Trophoblast cell (in vitro differentiated cells and primary cell): ENCODE measurements around the gene KCNJ12.
"Not testable (repeated sequence)": the region's sequence is repeated elsewhere in the genome, so short reads cannot be mapped to it uniquely, and the experiment has no call there.

Experiments
- DNase-seq, 2 donors: peaks; one replicate each; pipeline ENCODE4 v3.0.0-alpha.2; 2016
- H2AFZ ChIP-seq: 2 replicates; pipeline ENCODE4 v1.6.1; 2013; ENCODE audit warnings: low read length, moderate library complexity, mild to moderate bottlenecking; ENCODE audit not compliant: insufficient read depth, poor library complexity
- H2AK5ac ChIP-seq: 2 replicates; pipeline ENCODE4 v1.6.1; 2013; ENCODE audit warnings: mild to moderate bottlenecking, low read length
- H2BK120ac ChIP-seq: 2 replicates; pipeline ENCODE4 v1.6.1; 2013; ENCODE audit warnings: low read length, mild to moderate bottlenecking, moderate library complexity; ENCODE audit not compliant: insufficient read depth, poor library complexity
- H2BK12ac ChIP-seq: 2 replicates; pipeline ENCODE4 v1.6.1; 2013; ENCODE audit warnings: mild to moderate bottlenecking, low read length, moderate library complexity
- H2BK5ac ChIP-seq: 2 replicates; pipeline ENCODE4 v1.6.1; 2013; ENCODE audit warnings: low read length, low read depth, moderate library complexity, mild to moderate bottlenecking; ENCODE audit not compliant: poor library complexity
- H3K14ac ChIP-seq: 2 replicates; pipeline ENCODE4 v1.6.1; 2013; ENCODE audit warnings: mild to moderate bottlenecking, low read length
- H3K18ac ChIP-seq: 2 replicates; pipeline ENCODE4 v1.6.1; 2013; ENCODE audit warnings: mild to moderate bottlenecking, low read length
- H3K23ac ChIP-seq: 2 replicates; pipeline ENCODE4 v1.6.1; 2013; ENCODE audit warnings: low read length
- H3K27ac ChIP-seq: 2 replicates; pipeline ENCODE4 v1.5.1; 2013; ENCODE audit warnings: low read depth, mild to moderate bottlenecking, inconsistent platforms, low read length, moderate library complexity
- H3K27me3 ChIP-seq: 2 replicates; pipeline ENCODE4 v1.6.1; 2013; ENCODE audit warnings: inconsistent platforms, mild to moderate bottlenecking, low read length, moderate library complexity; ENCODE audit not compliant: insufficient read depth
- H3K36me3 ChIP-seq, 2 experiments: 1 replicate in 1 of 2; 2 replicates in 1 of 2; pipeline ENCODE4 v1.6.1; 2013; ENCODE audit warnings: low read length in 2 of 2, mild to moderate bottlenecking in 2 of 2, moderate library complexity in 1 of 2; ENCODE audit not compliant: insufficient read depth in 2 of 2, control insufficient read depth in 1 of 2
- H3K4ac ChIP-seq: 2 replicates; pipeline ENCODE4 v1.6.1; 2013; ENCODE audit warnings: low read depth, mild to moderate bottlenecking, low read length, moderate library complexity
- H3K4me1 ChIP-seq, 2 experiments: 1 replicate in 1 of 2; 2 replicates in 1 of 2; pipeline ENCODE4 v1.6.1; 2013; ENCODE audit warnings: low read length in 2 of 2, mild to moderate bottlenecking in 2 of 2, moderate library complexity in 1 of 2; ENCODE audit not compliant: insufficient read depth in 2 of 2, control insufficient read depth in 1 of 2
- H3K4me2 ChIP-seq: 2 replicates; pipeline ENCODE4 v1.6.1; 2013; ENCODE audit warnings: inconsistent platforms, mild to moderate bottlenecking, low read length, moderate library complexity
- H3K4me3 ChIP-seq: 2 replicates; pipeline ENCODE4 v1.5.1; 2013; ENCODE audit warnings: mild to moderate bottlenecking, low read depth, low read length, inconsistent platforms
- H3K79me1 ChIP-seq: one replicate; pipeline ENCODE4 v1.6.1; 2013; ENCODE audit warnings: low read length
- H3K79me2 ChIP-seq: 2 replicates; pipeline ENCODE4 v1.6.1; 2013; ENCODE audit warnings: low read length, mild to moderate bottlenecking; ENCODE audit not compliant: control insufficient read depth, insufficient read depth, poor library complexity
- H3K9ac ChIP-seq: 2 replicates; pipeline ENCODE4 v1.6.1; 2013; ENCODE audit warnings: mild to moderate bottlenecking, low read length
- H3K9me3 ChIP-seq: 2 replicates; pipeline ENCODE4 v1.6.1; 2013; ENCODE audit warnings: low read depth, mild to moderate bottlenecking, control low read depth, inconsistent platforms, low read length; ENCODE audit not compliant: insufficient read depth
- H4K12ac ChIP-seq: 2 replicates; pipeline ENCODE4 v1.6.1; 2013; ENCODE audit warnings: low read depth, mild to moderate bottlenecking, low read length, moderate library complexity
- H4K8ac ChIP-seq: 2 replicates; pipeline ENCODE4 v1.6.1; 2013; ENCODE audit warnings: low read depth, mild to moderate bottlenecking, low read length, moderate library complexity
- H4K91ac ChIP-seq: one replicate; pipeline ENCODE4 v1.6.1; 2013; ENCODE audit warnings: low read depth, mild to moderate bottlenecking, low read length, moderate library complexity
- WGBS: extraction: QIAGEN DNeasy Blood & Tissue Kit; methylation state at CpG from one replicate; pipeline ENCODE4 v1.1.7; 2013; ENCODE audit warnings: missing lambda C conversion rate; ENCODE audit not compliant: insufficient read length, insufficient coverage; ENCODE audit errors: extremely low coverage; 5-methylcytosine and 5-hydroxymethylcytosine counted together

The KCNJ12 gene

DNA sequence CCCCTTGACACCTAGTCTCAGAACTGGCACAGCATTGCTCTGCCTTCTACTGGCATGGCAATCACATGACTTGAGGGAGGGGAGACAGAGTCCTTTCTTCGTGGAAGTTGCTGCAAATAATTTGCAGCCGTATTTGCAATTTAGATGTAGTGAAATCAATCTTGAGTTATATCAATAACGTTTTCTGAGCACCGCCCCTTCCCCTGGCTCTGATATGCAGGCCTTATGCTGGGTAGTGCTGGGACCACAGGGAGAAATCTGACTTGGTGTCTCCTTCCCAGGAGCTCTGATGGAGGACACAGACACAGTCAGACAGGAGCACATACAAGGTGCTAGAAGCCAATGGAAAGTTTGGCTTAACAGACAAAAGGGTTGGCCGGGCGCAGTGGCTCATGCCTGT, 35.8 kb upstream of the KCNJ12 start:
- WGBS = no CpG with 5 or more reads among the region's 6 CpGs
- peaks cover 4 to 12% of the 10 kb centered on the region in 2 experiments for H3K4me1 ChIP-seq

DNA sequence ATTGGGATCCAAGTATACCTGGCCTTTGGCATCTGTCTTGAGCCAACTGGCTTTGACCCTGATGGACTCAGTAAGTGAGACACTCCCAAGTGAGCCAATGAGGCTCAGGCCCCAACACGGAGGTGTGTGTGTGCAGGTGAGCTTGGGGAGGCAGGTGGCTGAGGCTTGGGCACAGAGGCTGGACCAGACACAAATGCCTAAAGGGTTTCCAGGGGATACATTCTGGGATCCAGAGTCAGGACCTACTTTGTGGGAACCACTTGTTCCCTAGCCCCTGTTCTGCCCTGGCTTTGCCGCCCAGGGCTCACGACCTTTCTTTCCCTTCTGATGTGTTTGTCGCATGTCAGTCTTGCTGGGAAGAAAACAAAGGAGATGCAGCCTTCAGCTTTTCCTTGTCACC, 34.9 kb upstream of the KCNJ12 start:
- Histone ChIP-seq H3K9me3 (peaks cover 14% of the 10 kb centered on the region), H3K4me1 (peaks cover 4 to 12% of the 10 kb centered on the region in 2 experiments)
- H3K4me2 ChIP-seq, H3K79me2 ChIP-seq, H3K4ac ChIP-seq, H3K23ac ChIP-seq, H2BK5ac ChIP-seq, DNase-seq, H3K36me3 ChIP-seq, H3K9ac ChIP-seq, H4K8ac ChIP-seq, H3K4me3 ChIP-seq, H2BK120ac ChIP-seq, H2AFZ ChIP-seq, H3K79me1 ChIP-seq, H3K27ac ChIP-seq, H3K27me3 ChIP-seq, H2AK5ac ChIP-seq, H3K14ac ChIP-seq, H2BK12ac ChIP-seq, H4K12ac ChIP-seq, H3K18ac ChIP-seq, H4K91ac ChIP-seq: not testable (repeated sequence)
- no CpG with 5 or more reads among the region's 4 CpGs for WGBS

More for the DNA sequence above, 35.8 kb upstream of the KCNJ12 start:
- H3K36me3 ChIP-seq, H2BK5ac ChIP-seq, H3K79me2 ChIP-seq, H3K9ac ChIP-seq, H4K8ac ChIP-seq, H3K18ac ChIP-seq, H3K14ac ChIP-seq, H3K27me3 ChIP-seq, H2BK12ac ChIP-seq, H4K12ac ChIP-seq, H2AFZ ChIP-seq, H3K27ac ChIP-seq, H4K91ac ChIP-seq, DNase-seq, H2BK120ac ChIP-seq, H3K79me1 ChIP-seq, H2AK5ac ChIP-seq, H3K23ac ChIP-seq, H3K4ac ChIP-seq, H3K4me2 ChIP-seq, H3K4me3 ChIP-seq: not testable (repeated sequence)
- peaks cover 14% of the 10 kb centered on the region for H3K9me3 ChIP-seq

DNA sequence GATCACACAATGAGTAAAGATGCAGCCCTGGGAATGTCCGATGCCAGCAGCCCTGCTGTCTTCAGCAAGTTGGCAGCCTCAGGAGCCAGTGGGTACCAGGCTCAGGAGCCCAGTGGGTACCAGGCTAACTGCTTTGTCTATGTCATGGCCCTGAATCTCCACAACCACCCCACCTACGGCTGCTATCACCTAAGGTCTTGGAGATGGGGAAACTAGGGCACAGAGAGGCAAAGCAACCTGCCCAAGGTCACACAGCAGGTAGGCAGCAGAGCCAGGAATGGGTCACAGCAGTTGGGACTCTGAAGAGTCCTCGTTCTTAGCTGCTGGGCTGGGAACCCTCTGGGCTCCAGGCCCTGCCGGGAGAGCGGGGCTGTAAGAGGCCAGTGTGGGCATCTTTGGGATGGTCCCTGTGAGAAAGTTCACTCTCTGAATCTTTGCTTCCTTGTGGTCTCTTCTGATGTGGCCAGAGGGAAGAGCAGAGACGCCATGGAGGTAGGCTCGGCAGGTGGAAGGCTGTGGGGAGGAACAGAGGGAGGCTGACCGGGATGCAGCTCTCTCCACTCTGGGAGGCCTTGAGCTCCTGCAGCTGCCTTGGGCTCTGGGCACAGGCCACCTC, 34.1 kb upstream of the KCNJ12 start:
- H4K8ac ChIP-seq, H3K27ac ChIP-seq, H3K9ac ChIP-seq, H4K91ac ChIP-seq, H3K4ac ChIP-seq, H3K18ac ChIP-seq, H2BK120ac ChIP-seq, H3K4me2 ChIP-seq, H3K79me2 ChIP-seq, DNase-seq, H3K36me3 ChIP-seq, H2BK12ac ChIP-seq, H3K23ac ChIP-seq, H3K4me3 ChIP-seq, H3K27me3 ChIP-seq, H3K4me1 ChIP-seq, H3K79me1 ChIP-seq, H3K14ac ChIP-seq, H2AFZ ChIP-seq, H2AK5ac ChIP-seq, H4K12ac ChIP-seq, H2BK5ac ChIP-seq: not testable (repeated sequence)
- no CpG with 5 or more reads among the region's 8 CpGs for WGBS
- peaks cover 14% of the 10 kb centered on the region for H3K9me3 ChIP-seq

DNA sequence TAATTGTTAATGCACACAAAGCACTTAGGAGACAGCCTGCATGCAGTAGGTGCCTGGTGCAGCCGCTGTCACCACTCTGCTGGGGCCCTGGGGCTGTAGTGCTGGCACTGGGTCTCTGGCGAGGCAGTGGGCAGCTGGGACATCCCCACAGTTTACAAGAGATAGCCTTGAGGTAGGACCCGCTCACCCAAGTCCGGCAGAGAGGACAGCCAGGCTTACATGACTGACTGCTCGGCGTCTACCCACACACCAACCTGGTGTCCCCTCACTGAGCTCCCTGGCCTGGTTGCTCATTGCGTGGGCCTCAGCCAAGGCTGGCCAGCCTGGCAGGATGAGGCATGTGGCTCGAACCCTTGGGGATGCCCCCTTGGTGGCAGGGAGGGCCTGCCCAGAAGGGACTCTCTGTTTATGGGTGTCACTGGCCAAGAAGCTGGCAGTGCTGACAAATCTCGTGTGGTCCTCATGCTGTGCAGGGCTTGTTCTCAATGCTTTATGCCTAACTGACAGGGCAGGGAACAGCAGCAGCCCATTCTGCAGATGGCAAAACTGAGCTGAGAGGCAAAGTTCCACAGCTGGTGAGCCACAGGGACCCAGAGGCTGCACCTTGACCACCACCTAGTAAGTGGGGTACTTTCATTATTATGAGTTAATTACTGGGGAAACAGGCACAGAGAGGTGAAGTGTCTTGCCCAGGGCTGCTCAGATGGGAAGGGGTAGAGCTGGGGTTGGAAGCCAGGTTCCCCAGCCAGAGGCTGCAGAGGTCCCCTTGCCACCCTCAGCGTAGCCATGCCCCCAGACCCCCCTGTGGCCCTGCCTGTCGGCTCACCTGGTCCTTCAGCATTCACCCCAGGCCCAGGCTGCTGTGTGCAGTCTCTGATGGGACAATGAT, 32.9 kb upstream of the KCNJ12 start:
- H2BK5ac ChIP-seq = not testable (repeated sequence)

More for the DNA sequence above, 32.9 kb upstream of the KCNJ12 start:
- not testable (repeated sequence) for DNase-seq, H4K91ac ChIP-seq, H3K4me2 ChIP-seq, H4K12ac ChIP-seq, H3K4me1 ChIP-seq, H4K8ac ChIP-seq, H2BK12ac ChIP-seq, H3K23ac ChIP-seq, H3K36me3 ChIP-seq, H3K4ac ChIP-seq, H2BK120ac ChIP-seq, H3K14ac ChIP-seq, H3K18ac ChIP-seq, H3K79me1 ChIP-seq, H2AK5ac ChIP-seq, H3K9me3 ChIP-seq, H3K9ac ChIP-seq, H3K27me3 ChIP-seq, H2AFZ ChIP-seq, H3K4me3 ChIP-seq, H3K79me2 ChIP-seq, H3K27ac ChIP-seq
- no CpG with 5 or more reads among the region's 11 CpGs for WGBS
